H9 (cell line): ENCODE data around the gene SLC25A48. TPM values are rescaled to one million over a fixed set of nuclear protein-coding genes. Genes with fewer than 3 reads are reported as not detected.
A peak's percentile ranks its signal among the peaks of the same experiment; 100 is the strongest.

Source experiments
- DNase-seq: peaks from one replicate; pipeline ENCODE4 v3.0.0-alpha.2; 2017
- H2AFZ ChIP-seq: one replicate; pipeline ENCODE4 v1.6.1; 2013; ENCODE audit warnings: mild to moderate bottlenecking, low read length, control low read depth, moderate library complexity
- H2AK5ac ChIP-seq: 2 replicates; pipeline ENCODE4 v1.6.1; 2013; ENCODE audit warnings: low read length, control low read depth, mixed read lengths; ENCODE audit not compliant: insufficient read length
- H2BK120ac ChIP-seq: one replicate; pipeline ENCODE4 v1.6.1; 2013; ENCODE audit warnings: low read depth, mild to moderate bottlenecking, low read length, control low read depth, inconsistent platforms; ENCODE audit not compliant: poor library complexity, severe bottlenecking
- H2BK12ac ChIP-seq: 2 replicates; pipeline ENCODE4 v1.6.1; 2013; ENCODE audit warnings: low read length, control low read depth, mixed read lengths, low read depth; ENCODE audit not compliant: insufficient read length
- H2BK15ac ChIP-seq: 2 replicates; pipeline ENCODE4 v1.6.1; 2013; ENCODE audit warnings: low read depth, low read length, control low read depth
- H2BK20ac ChIP-seq: one replicate; pipeline ENCODE4 v1.6.1; 2013; ENCODE audit warnings: low read depth, mild to moderate bottlenecking, low read length, control low read depth, inconsistent platforms; ENCODE audit not compliant: poor library complexity, severe bottlenecking
- H2BK5ac ChIP-seq: 2 replicates; pipeline ENCODE4 v1.6.1; 2013; ENCODE audit warnings: low read length, control low read depth, mixed read lengths; ENCODE audit not compliant: insufficient read length
- H3K14ac ChIP-seq: 2 replicates; pipeline ENCODE4 v1.6.1; 2013; ENCODE audit warnings: low read length, control low read depth; ENCODE audit not compliant: insufficient read depth
- H3K18ac ChIP-seq: 2 replicates; pipeline ENCODE4 v1.6.1; 2013; ENCODE audit warnings: low read depth, mild to moderate bottlenecking, mixed read lengths, low read length, control low read depth; ENCODE audit not compliant: insufficient read length
- H3K23ac ChIP-seq: 2 replicates; pipeline ENCODE4 v1.6.1; 2013; ENCODE audit warnings: low read length, control low read depth, mixed read lengths, low read depth; ENCODE audit not compliant: insufficient read length
- H3K23me2 ChIP-seq: 2 replicates; pipeline ENCODE4 v1.6.1; 2013; ENCODE audit warnings: low read depth, mild to moderate bottlenecking, mixed read lengths, low read length, control low read depth; ENCODE audit not compliant: insufficient read length, poor library complexity, severe bottlenecking
- H3K27ac ChIP-seq: 2 replicates; pipeline ENCODE4 v1.5.1; 2013; ENCODE audit warnings: low read length, control low read depth, mixed read lengths, low read depth; ENCODE audit not compliant: insufficient read length
- H3K27me3 ChIP-seq: 2 replicates; pipeline ENCODE4 v1.6.1; 2013; ENCODE audit warnings: low read length, control low read depth, inconsistent platforms; ENCODE audit not compliant: insufficient read depth
- H3K4ac ChIP-seq: 2 replicates; pipeline ENCODE4 v1.6.1; 2013; ENCODE audit warnings: low read depth, mild to moderate bottlenecking, control low read depth, inconsistent platforms, low read length, moderate library complexity
- H3K4me1 ChIP-seq: 2 replicates; pipeline ENCODE4 v1.6.1; 2013; ENCODE audit warnings: low read length, control low read depth, inconsistent platforms; ENCODE audit not compliant: insufficient read depth
- H3K4me2 ChIP-seq: 2 replicates; pipeline ENCODE4 v1.6.1; 2013; ENCODE audit warnings: low read length, control low read depth, mixed read lengths; ENCODE audit not compliant: insufficient read length, insufficient read depth
- H3K56ac ChIP-seq: 2 replicates; pipeline ENCODE4 v1.6.1; 2013; ENCODE audit warnings: low read depth, mild to moderate bottlenecking, mixed read lengths, low read length, control low read depth; ENCODE audit not compliant: insufficient read length
- H3K79me1 ChIP-seq: 2 replicates; pipeline ENCODE4 v1.6.1; 2013; ENCODE audit warnings: low read depth, mild to moderate bottlenecking, moderate library complexity, low read length, control low read depth, inconsistent platforms; ENCODE audit not compliant: insufficient read depth, poor library complexity, severe bottlenecking
- H3K79me2 ChIP-seq: 2 replicates; pipeline ENCODE4 v1.6.1; 2013; ENCODE audit warnings: low read length, control low read depth, inconsistent platforms; ENCODE audit not compliant: insufficient read depth
- H3K9ac ChIP-seq: 2 replicates; pipeline ENCODE4 v1.6.1; 2013; ENCODE audit warnings: low read length, control low read depth, mixed read lengths; ENCODE audit not compliant: insufficient read length; ENCODE audit errors: extremely low read depth
- H3K9me3 ChIP-seq: one replicate; pipeline ENCODE4 v1.6.1; 2013; ENCODE audit warnings: low read depth, low read length, inconsistent platforms; ENCODE audit not compliant: control insufficient read depth
- H3T11ph ChIP-seq: one replicate; pipeline ENCODE4 v1.6.1; 2013; ENCODE audit warnings: mild to moderate bottlenecking, low read length, control low read depth, inconsistent platforms
- H4K20me1 ChIP-seq: one replicate; pipeline ENCODE4 v1.6.1; 2013; ENCODE audit not compliant: control insufficient read depth, insufficient read length, insufficient read depth
- H4K5ac ChIP-seq: 2 replicates; pipeline ENCODE4 v1.6.1; 2013; ENCODE audit warnings: low read depth, mild to moderate bottlenecking, mixed read lengths, low read length, control low read depth; ENCODE audit not compliant: insufficient read length
- H4K8ac ChIP-seq: replicated peaks from 2 replicates; pipeline ENCODE4 v1.6.1; 2013; ENCODE audit warnings: low read length, control low read depth, mixed read lengths, low read depth; ENCODE audit not compliant: insufficient read length
- H4K91ac ChIP-seq: 2 replicates; pipeline ENCODE4 v1.6.1; 2013; ENCODE audit warnings: low read depth, mild to moderate bottlenecking, moderate library complexity, mixed read lengths, low read length, control low read depth; ENCODE audit not compliant: insufficient read length
- H3K27ac Mint-ChIP-seq, 3 experiments: 2 replicates in 2 of 3; 3 replicates in 1 of 3; pipeline ENCODE4 v1.8.0; 2020 to 2021; ENCODE audit warnings: mixed read lengths in 3 of 3, mild to moderate bottlenecking in 1 of 3, moderate library complexity in 1 of 3
- H3K27me3 Mint-ChIP-seq: 2 replicates; pipeline ENCODE4 v1.8.0; 2021; ENCODE audit warnings: low read depth, mild to moderate bottlenecking, moderate library complexity, mixed read lengths
- H3K36me3 Mint-ChIP-seq, 3 experiments: 2 replicates in 2 of 3; 3 replicates in 1 of 3; pipeline ENCODE4 v1.8.0; 2020 to 2021; ENCODE audit warnings: low read depth in 3 of 3, mixed read lengths in 3 of 3; ENCODE audit not compliant: insufficient read depth in 1 of 3
- H3K4me1 Mint-ChIP-seq, 2 experiments: 2 replicates each; pipeline ENCODE4 v1.8.0; 2020; ENCODE audit warnings: mixed read lengths in 2 of 2
- H3K4me3 Mint-ChIP-seq, 2 experiments: 2 replicates in 1 of 2; 3 replicates in 1 of 2; pipeline ENCODE4 v1.8.0; 2020 to 2021; ENCODE audit warnings: mild to moderate bottlenecking in 2 of 2, mixed read lengths in 2 of 2, moderate library complexity in 1 of 2
- H3K9me3 Mint-ChIP-seq, 2 experiments: 2 replicates in 1 of 2; 3 replicates in 1 of 2; pipeline ENCODE4 v1.8.0; 2020; ENCODE audit warnings: mild to moderate bottlenecking in 2 of 2, mixed read lengths in 2 of 2, moderate library complexity in 1 of 2
- CTCF ChIP-seq: fragments of 200-600 bp; sonication (generic); conservative IDR thresholded peaks from 3 replicates; pipeline ENCODE4 v1.8.0; 2021; ENCODE audit warnings: antibody characterized with exemption, mild to moderate bottlenecking
- WGBS: extraction: QIAGEN DNeasy Blood & Tissue Kit; methylation state at CpG from one replicate; pipeline ENCODE4 v1.1.7; 2013; ENCODE audit warnings: missing lambda C conversion rate, low lambda C conversion rate, mixed read lengths; ENCODE audit not compliant: insufficient read length; ENCODE audit errors: extremely low coverage; 5-methylcytosine and 5-hydroxymethylcytosine counted together
- total RNA-seq: library from RNA; stranded (reverse); gene quantifications from 2 replicates; pipeline ENCODE4 v1.2.1, GENCODE V29; 2021

SLC25A48 gene
- total RNA-seq, 1 experiment from 2014 or later = 0.66 TPM

DNA sequence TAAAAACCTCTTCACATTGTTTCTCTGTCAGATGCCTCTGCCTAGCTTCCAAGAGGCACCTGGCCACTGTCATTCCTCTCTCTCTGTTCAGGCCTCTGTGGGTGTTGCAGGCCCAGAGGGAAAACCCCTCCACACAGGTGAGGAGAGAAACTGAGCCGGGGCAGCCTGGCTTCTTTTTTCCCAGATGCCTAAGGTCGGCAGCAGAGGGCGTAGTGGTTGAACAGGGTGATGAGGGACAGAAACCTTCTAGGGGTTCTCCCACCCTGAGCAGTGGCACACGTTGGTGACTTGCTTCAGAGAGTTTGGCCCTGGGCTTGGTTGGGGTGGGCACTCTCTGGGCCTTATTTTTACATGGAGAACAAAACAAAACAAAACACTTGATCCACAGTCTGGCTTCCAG, 49.0 kb downstream of the SLC25A48 start:
- H3K27me3 ChIP-seq = peaks cover 2% of the 10 kb centered on the region; the same call in 1 of the 2 replicates
- H3K4me1 ChIP-seq = no peaks in the 10 kb centered on the region; the same call in 1 of the 2 replicates
- no peak overlapping the region for H4K91ac ChIP-seq
- H3K14ac ChIP-seq = no peak overlapping the region
- no peak overlapping the region for H2BK15ac ChIP-seq
- DNase-seq = peak; percentile 60
- H3K9ac ChIP-seq = no peak overlapping the region
- no peaks in the 10 kb centered on the region for H3K79me1 ChIP-seq
- Mint-ChIP-seq H3K4me3 (no peak overlapping the region), H3K36me3 (no peaks in the 10 kb centered on the region), H3K27ac (no peak overlapping the region), H3K4me1 (peaks cover 27 to 30% of the 10 kb centered on the region in 2 experiments), H3K9me3 (no peaks in the 10 kb centered on the region), H3K27me3 (peaks cover 35% of the 10 kb centered on the region)
- no peak overlapping the region for H2BK120ac ChIP-seq
- H3K27ac ChIP-seq = no peak overlapping the region
- no peak overlapping the region for H2AK5ac ChIP-seq
- H2BK20ac ChIP-seq = no peak overlapping the region
- WGBS = no CpG with 5 or more reads among the region's 4 CpGs
- no peak overlapping the region for H4K8ac ChIP-seq
- no peak overlapping the region for H2AFZ ChIP-seq
- H3K23me2 ChIP-seq = peaks cover 4% of the 10 kb centered on the region
- no peak overlapping the region for H3K56ac ChIP-seq
- peak; percentile 63 for TF ChIP-seq CTCF
- H3K23ac ChIP-seq = no peak overlapping the region
- no peak overlapping the region for H3K4ac ChIP-seq
- H3K4me2 ChIP-seq = no peak overlapping the region
- H4K5ac ChIP-seq = no peak overlapping the region
- no peak overlapping the region for H2BK12ac ChIP-seq
- no peak overlapping the region for H3T11ph ChIP-seq
- H3K9me3 ChIP-seq = no peaks in the 10 kb centered on the region
- H3K18ac ChIP-seq = no peak overlapping the region
- no peaks in the 10 kb centered on the region for H4K20me1 ChIP-seq
- no peak overlapping the region for H2BK5ac ChIP-seq
- no peaks in the 10 kb centered on the region for H3K79me2 ChIP-seq
